HEK293 (cell line): ENCODE results near the gene WNT7B.

ENCODE experiments used
- CTCF ChIA-PET: fragments of 350-600 bp; formaldehyde crosslinking; extraction: SDS; loops from one replicate; lab custom pipeline; 2021; ENCODE audit warnings: antibody characterized with exemption; lab: Yijun Ruan, JAX
- POLR2A ChIA-PET: fragments of 300-600 bp; formaldehyde crosslinking; extraction: SDS; loops from one replicate; lab custom pipeline; 2020; ENCODE audit warnings: antibody characterized with exemption, inconsistent platforms; lab: Yijun Ruan, JAX
- H3K27ac ChIP-seq: fragments of 200-500 bp; sonication (Bioruptor generic); 2 replicates; pipeline ENCODE4 v1.5.1; 2014; ENCODE audit warnings: low read depth, low read length, control low read depth, inconsistent platforms; ENCODE audit errors: extremely low read depth
- H3K36me3 ChIP-seq, 2 experiments: fragments of 200-500 bp in 1 of 2; sonication (Bioruptor generic) in 1 of 2; 1 replicate in 1 of 2; 2 replicates in 1 of 2; pipeline ENCODE4 v1.5.1; 2014 to 2017; ENCODE audit warnings: inconsistent platforms in 2 of 2, low read length in 2 of 2; ENCODE audit not compliant: control insufficient read depth in 2 of 2, insufficient read depth in 1 of 2
- H3K4me1 ChIP-seq: fragments of 200-500 bp; sonication (Bioruptor generic); 2 replicates; pipeline ENCODE4 v1.5.1; 2014; ENCODE audit warnings: mild to moderate bottlenecking, low read length, inconsistent platforms; ENCODE audit not compliant: control insufficient read depth, insufficient read depth
- H3K4me3 ChIP-seq: 2 replicates; pipeline ENCODE4 v1.5.1; 2011; ENCODE audit warnings: low read depth, mild to moderate bottlenecking, control low read depth, low read length, moderate library complexity
- H3K9me3 ChIP-seq: fragments of 200-500 bp; sonication (Bioruptor generic); 2 replicates; pipeline ENCODE4 v1.5.1; 2014; ENCODE audit warnings: low read depth, low read length, inconsistent platforms; ENCODE audit not compliant: control insufficient read depth, insufficient read depth
- ELK4 ChIP-seq: IDR thresholded peaks from 2 replicates; pipeline ENCODE4 v1.6.1; 2011; ENCODE audit warnings: mild to moderate bottlenecking, low read depth, low read length, borderline replicate concordance
- GLI4 ChIP-seq: fragments of 450-650 bp; formaldehyde crosslinking; IDR thresholded peaks from 2 replicates; pipeline ENCODE4 v1.5.1; 2016; ENCODE audit warnings: missing biosample characterization, missing genetic modification characterization
- GLIS1 ChIP-seq: fragments of 450-650 bp; formaldehyde crosslinking; IDR thresholded peaks from 2 replicates; pipeline ENCODE4 v1.5.1; 2016; ENCODE audit warnings: missing biosample characterization, missing genetic modification characterization
- HOXD13 ChIP-seq: sonication (generic); formaldehyde crosslinking; IDR thresholded peaks from 2 replicates; pipeline ENCODE4 v1.8.0; 2022; ENCODE audit warnings: missing genetic modification reagents, borderline replicate concordance
- SCRT1 ChIP-seq: fragments of 450-650 bp; formaldehyde crosslinking; IDR thresholded peaks from 2 replicates; pipeline ENCODE4 v1.5.1; 2016; ENCODE audit warnings: missing biosample characterization, missing genetic modification characterization, borderline replicate concordance
- SP7 ChIP-seq: fragments of 450-650 bp; formaldehyde crosslinking; IDR thresholded peaks from 2 replicates; pipeline ENCODE4 v1.5.1; 2016; ENCODE audit warnings: missing biosample characterization, missing genetic modification characterization
- YY1 ChIP-seq: fragments of 450-650 bp; formaldehyde crosslinking; IDR thresholded peaks from 2 replicates; pipeline ENCODE4 v1.5.1; 2018; ENCODE audit warnings: missing biosample characterization, missing genetic modification characterization
- ZBTB8A ChIP-seq: fragments of 450-650 bp; formaldehyde crosslinking; IDR thresholded peaks from 2 replicates; pipeline ENCODE4 v1.5.1; 2016; ENCODE audit warnings: missing biosample characterization, missing genetic modification characterization
- ZFHX2 ChIP-seq: fragments of 450-650 bp; formaldehyde crosslinking; conservative IDR thresholded peaks from 2 replicates; pipeline ENCODE4 v1.5.1; 2016; ENCODE audit warnings: missing biosample characterization, missing genetic modification characterization
- ZFP37 ChIP-seq: fragments of 450-650 bp; formaldehyde crosslinking; IDR thresholded peaks from 2 replicates; pipeline ENCODE4 v1.5.1; 2016; ENCODE audit warnings: missing biosample characterization, missing genetic modification characterization
- ZNF133 ChIP-seq: fragments of 450-650 bp; formaldehyde crosslinking; IDR thresholded peaks from 2 replicates; pipeline ENCODE4 v1.5.1; 2016; ENCODE audit warnings: missing biosample characterization, missing genetic modification characterization
- ZNF202 ChIP-seq: fragments of 450-650 bp; formaldehyde crosslinking; IDR thresholded peaks from 2 replicates; pipeline ENCODE4 v1.5.1; 2016; ENCODE audit warnings: missing biosample characterization, missing genetic modification characterization, borderline replicate concordance
- ZNF266 ChIP-seq: fragments of 450-650 bp; formaldehyde crosslinking; IDR thresholded peaks from 2 replicates; pipeline ENCODE4 v1.5.1; 2016; ENCODE audit warnings: missing biosample characterization, missing genetic modification characterization, low read depth
- ZNF311 ChIP-seq: fragments of 450-650 bp; formaldehyde crosslinking; IDR thresholded peaks from 2 replicates; pipeline ENCODE4 v1.5.1; 2017; ENCODE audit warnings: missing biosample characterization, missing genetic modification characterization, borderline replicate concordance
- ZNF404 ChIP-seq: fragments of 450-650 bp; formaldehyde crosslinking; IDR thresholded peaks from 2 replicates; pipeline ENCODE4 v1.5.1; 2017; ENCODE audit warnings: missing biosample characterization, missing genetic modification characterization
- ZNF426 ChIP-seq: fragments of 450-650 bp; formaldehyde crosslinking; IDR thresholded peaks from 2 replicates; pipeline ENCODE4 v1.5.1; 2017; ENCODE audit warnings: missing biosample characterization, missing genetic modification characterization, mild to moderate bottlenecking, inconsistent platforms, moderate library complexity
- ZNF626 ChIP-seq: fragments of 450-650 bp; sonication (Bioruptor Pico); formaldehyde crosslinking; IDR thresholded peaks from 2 replicates; pipeline ENCODE4 v1.5.1; 2018; ENCODE audit warnings: missing biosample characterization, missing genetic modification characterization, inconsistent platforms
- ZNF704 ChIP-seq: fragments of 450-650 bp; formaldehyde crosslinking; IDR thresholded peaks from 2 replicates; pipeline ENCODE4 v1.5.1; 2016; ENCODE audit warnings: missing biosample characterization, missing genetic modification characterization
- ZNF777 ChIP-seq: fragments of 450-650 bp; formaldehyde crosslinking; IDR thresholded peaks from 2 replicates; pipeline ENCODE4 v1.5.1; 2017; ENCODE audit warnings: missing biosample characterization, missing genetic modification characterization, borderline replicate concordance
- ZNF791 ChIP-seq: fragments of 450-650 bp; formaldehyde crosslinking; IDR thresholded peaks from 2 replicates; pipeline ENCODE4 v1.5.1; 2016; ENCODE audit warnings: missing biosample characterization, missing genetic modification characterization
- ZNF837 ChIP-seq: fragments of 450-650 bp; formaldehyde crosslinking; IDR thresholded peaks from 2 replicates; pipeline ENCODE4 v1.5.1; 2016; ENCODE audit warnings: missing biosample characterization, missing genetic modification characterization
- ZNF843 ChIP-seq: fragments of 450-650 bp; formaldehyde crosslinking; IDR thresholded peaks from 2 replicates; pipeline ENCODE4 v1.5.1; 2016; ENCODE audit warnings: missing biosample characterization, missing genetic modification characterization
- ZSCAN5A ChIP-seq: fragments of 450-650 bp; formaldehyde crosslinking; IDR thresholded peaks from 2 replicates; pipeline ENCODE4 v1.5.1; 2016; ENCODE audit warnings: missing biosample characterization, missing genetic modification characterization
- TF ChIP-seq, protein P1 (sequence below): fragments of 450-650 bp; formaldehyde crosslinking; IDR thresholded peaks from 2 replicates; pipeline ENCODE4 v1.5.1; 2017; ENCODE audit warnings: missing biosample characterization, missing genetic modification characterization
- TF ChIP-seq, protein P2 (sequence below): fragments of 450-650 bp; IDR thresholded peaks from 2 replicates; pipeline ENCODE4 v1.5.1; 2018; ENCODE audit warnings: missing biosample characterization, mild to moderate bottlenecking, missing genetic modification characterization

WNT7B gene

DNA sequence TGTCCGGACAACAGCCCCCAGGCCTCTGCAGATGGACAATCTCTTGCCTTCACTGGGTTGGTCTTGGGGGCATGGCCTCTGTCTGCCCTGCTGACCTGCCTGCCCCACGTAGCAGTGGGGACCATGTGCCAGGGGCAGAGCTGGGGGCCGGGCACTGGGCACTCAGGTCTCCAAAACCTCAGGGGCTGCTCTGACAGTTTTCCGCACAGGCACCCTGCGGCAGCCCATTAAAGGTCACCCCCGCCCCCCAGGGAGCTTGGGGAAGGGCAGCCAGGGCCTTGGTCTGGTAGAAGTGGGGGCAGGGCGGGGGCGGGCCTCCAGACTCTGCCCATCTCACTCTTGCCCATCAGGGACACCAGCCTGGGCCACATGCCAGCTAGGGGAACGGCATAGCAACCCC, 49.9 kb downstream of the WNT7B start (continued):
- TF ChIP-seq, protein P1, sequence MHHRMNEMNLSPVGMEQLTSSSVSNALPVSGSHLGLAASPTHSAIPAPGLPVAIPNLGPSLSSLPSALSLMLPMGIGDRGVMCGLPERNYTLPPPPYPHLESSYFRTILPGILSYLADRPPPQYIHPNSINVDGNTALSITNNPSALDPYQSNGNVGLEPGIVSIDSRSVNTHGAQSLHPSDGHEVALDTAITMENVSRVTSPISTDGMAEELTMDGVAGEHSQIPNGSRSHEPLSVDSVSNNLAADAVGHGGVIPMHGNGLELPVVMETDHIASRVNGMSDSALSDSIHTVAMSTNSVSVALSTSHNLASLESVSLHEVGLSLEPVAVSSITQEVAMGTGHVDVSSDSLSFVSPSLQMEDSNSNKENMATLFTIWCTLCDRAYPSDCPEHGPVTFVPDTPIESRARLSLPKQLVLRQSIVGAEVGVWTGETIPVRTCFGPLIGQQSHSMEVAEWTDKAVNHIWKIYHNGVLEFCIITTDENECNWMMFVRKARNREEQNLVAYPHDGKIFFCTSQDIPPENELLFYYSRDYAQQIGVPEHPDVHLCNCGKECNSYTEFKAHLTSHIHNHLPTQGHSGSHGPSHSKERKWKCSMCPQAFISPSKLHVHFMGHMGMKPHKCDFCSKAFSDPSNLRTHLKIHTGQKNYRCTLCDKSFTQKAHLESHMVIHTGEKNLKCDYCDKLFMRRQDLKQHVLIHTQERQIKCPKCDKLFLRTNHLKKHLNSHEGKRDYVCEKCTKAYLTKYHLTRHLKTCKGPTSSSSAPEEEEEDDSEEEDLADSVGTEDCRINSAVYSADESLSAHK, result no peak
- TF ChIP-seq, protein P2, sequence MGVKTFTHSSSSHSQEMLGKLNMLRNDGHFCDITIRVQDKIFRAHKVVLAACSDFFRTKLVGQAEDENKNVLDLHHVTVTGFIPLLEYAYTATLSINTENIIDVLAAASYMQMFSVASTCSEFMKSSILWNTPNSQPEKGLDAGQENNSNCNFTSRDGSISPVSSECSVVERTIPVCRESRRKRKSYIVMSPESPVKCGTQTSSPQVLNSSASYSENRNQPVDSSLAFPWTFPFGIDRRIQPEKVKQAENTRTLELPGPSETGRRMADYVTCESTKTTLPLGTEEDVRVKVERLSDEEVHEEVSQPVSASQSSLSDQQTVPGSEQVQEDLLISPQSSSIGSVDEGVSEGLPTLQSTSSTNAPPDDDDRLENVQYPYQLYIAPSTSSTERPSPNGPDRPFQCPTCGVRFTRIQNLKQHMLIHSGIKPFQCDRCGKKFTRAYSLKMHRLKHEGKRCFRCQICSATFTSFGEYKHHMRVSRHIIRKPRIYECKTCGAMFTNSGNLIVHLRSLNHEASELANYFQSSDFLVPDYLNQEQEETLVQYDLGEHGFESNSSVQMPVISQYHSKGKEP, result no peak
- TF ChIP-seq ZNF837 (tag by site-specific recombination) (no peak), ZNF426 (tag by site-specific recombination) (no peak), SP7 (tag by site-specific recombination) (no peak), ZFHX2 (tag by site-specific recombination) (no peak)

- POLR2A ChIA-PET, result no interaction called here
- no peaks in the 10 kb centered on the region for H3K4me1 ChIP-seq
- TF ChIP-seq GLI4 (tag by site-specific recombination) (no peak), ELK4 (no peak), SCRT1 (tag by site-specific recombination) (no peak), ZNF843 (no peak), ZNF777 (tag by site-specific recombination) (no peak), ZNF704 (tag by site-specific recombination) (no peak), ZNF266 (tag by site-specific recombination) (no peak), ZNF626 (tag by site-specific recombination) (no peak), ZFP37 (tag by site-specific recombination) (no peak), ZNF202 (tag by site-specific recombination) (no peak), ZNF311 (tag by site-specific recombination) (no peak), ZSCAN5A (tag by site-specific recombination) (no peak), YY1 (tag by site-specific recombination) (no peak), ZBTB8A (tag by site-specific recombination) (no peak), ZNF133 (tag by site-specific recombination) (no peak), HOXD13 (CRISPR knock-in tag) (no peak), ZNF404 (tag by site-specific recombination) (no peak), ZNF791 (tag by site-specific recombination) (no peak), GLIS1 (tag by site-specific recombination) (no peak)
- CTCF ChIA-PET, result no interaction called here
- H3K4me3 ChIP-seq, result no peak overlapping the region
- no peaks in the 10 kb centered on the region for H3K36me3 ChIP-seq
- H3K27ac ChIP-seq, result no peak overlapping the region
- no peaks in the 10 kb centered on the region for H3K9me3 ChIP-seq
Observed at GRCh38 chr22:45926433-45926832, 50.5 kb downstream of the WNT7B start.
